ENCODE measurements around the gene TSC22D2.

DNA sequence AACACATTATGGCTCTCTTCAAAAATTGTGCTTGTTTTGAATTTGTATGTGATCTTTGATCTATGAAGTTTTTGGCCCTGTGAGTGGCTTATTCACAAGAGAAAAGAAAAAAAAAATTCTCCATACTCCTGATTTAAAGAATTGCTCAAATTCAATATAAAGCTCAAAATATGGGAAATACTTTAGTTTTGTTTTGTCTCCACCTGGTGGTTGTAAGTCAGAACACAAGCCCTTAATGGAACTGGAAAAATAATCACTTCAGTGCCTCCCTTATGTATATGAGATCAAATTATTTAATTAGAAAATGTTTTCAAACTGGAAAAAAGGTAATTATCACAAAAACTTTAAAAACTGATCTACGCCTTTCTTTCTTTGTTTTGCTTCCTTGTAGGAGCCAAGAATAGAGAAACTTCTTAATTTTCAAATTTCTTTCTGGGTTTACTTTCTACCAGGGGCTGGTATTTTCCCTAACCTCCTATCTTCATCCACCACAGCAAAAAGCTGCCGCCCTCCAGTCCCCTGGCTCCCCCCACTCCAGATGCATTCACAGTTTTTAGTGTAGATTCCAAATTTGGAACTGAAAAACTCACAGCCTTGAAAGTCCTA is 87.6 kb downstream of the TSC22D2 start:
- TF ChIP-seq, protein P1, sequence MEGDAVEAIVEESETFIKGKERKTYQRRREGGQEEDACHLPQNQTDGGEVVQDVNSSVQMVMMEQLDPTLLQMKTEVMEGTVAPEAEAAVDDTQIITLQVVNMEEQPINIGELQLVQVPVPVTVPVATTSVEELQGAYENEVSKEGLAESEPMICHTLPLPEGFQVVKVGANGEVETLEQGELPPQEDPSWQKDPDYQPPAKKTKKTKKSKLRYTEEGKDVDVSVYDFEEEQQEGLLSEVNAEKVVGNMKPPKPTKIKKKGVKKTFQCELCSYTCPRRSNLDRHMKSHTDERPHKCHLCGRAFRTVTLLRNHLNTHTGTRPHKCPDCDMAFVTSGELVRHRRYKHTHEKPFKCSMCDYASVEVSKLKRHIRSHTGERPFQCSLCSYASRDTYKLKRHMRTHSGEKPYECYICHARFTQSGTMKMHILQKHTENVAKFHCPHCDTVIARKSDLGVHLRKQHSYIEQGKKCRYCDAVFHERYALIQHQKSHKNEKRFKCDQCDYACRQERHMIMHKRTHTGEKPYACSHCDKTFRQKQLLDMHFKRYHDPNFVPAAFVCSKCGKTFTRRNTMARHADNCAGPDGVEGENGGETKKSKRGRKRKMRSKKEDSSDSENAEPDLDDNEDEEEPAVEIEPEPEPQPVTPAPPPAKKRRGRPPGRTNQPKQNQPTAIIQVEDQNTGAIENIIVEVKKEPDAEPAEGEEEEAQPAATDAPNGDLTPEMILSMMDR (IDR thresholded peaks at IDR 0.05): peak; percentile 48 to 69
- no peak for TF ChIP-seq POLR2AphosphoS5 (IDR thresholded peaks at IDR 0.05)
- no peak for TF ChIP-seq POLR2A (IDR thresholded peaks at IDR 0.05)
- no peak for TF ChIP-seq EP300 (IDR thresholded peaks at IDR 0.05)
